ENCODE measurements around the gene NSDHL. TPM values are rescaled to one million over a fixed set of nuclear protein-coding genes. Genes with fewer than 3 reads are reported as not detected.

The NSDHL gene
- total RNA-seq, 1 experiment from 2014 or later, result 31.6 TPM

DNA sequence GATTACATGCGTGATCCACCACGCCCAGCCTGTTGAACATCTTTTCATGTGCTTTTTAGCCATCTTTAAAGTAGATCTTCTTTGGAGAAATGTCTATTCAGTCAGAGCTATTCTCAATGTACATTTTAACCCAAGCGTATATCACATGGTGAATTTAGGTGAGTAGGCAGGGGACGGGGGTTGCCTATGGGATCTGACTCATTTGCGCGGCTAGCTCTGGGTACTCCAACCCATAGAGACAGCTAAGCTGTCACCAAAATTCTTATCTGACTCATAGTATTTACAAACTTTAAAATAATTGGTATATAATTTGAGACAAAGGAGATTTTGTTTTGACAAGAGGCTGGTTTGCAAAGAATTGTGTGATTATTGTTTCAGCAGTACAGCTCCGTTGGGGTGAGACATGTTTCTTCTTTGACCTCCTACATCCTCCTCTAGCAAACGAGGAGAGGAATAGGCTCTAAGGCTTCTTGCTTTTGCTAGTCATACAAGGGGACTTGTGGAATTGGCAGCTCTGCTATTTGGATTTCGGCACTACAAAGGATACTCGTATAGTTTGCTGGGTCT is 12.0 kb downstream of the NSDHL start:
- Histone ChIP-seq H3K9me3 (ENCODE audit: control insufficient read depth, low read depth, low read length) (peaks cover 36% of the 10 kb centered on the region), H4K5ac (ENCODE audit: insufficient read length, low read depth, low read length) (no peak overlapping the region), H3K79me1 (ENCODE audit: insufficient read depth, low read depth, low read length, poor library complexity, severe bottlenecking) (no peaks in the 10 kb centered on the region), H3K4me1 (ENCODE audit: insufficient read depth, low read length) (no peaks in the 10 kb centered on the region), H3K4me2 (ENCODE audit: insufficient read depth, insufficient read length, low read length) (no peak overlapping the region), H2BK20ac (ENCODE audit: low read depth, low read length, poor library complexity, severe bottlenecking) (no peak overlapping the region), H3K79me2 (ENCODE audit: insufficient read depth, low read length) (peaks cover 6% of the 10 kb centered on the region; the same call in 1 of the 2 replicates), H3K14ac (ENCODE audit: insufficient read depth, low read length) (no peak overlapping the region), H2BK15ac (ENCODE audit: low read depth, low read length) (no peak overlapping the region), H3K27me3 (ENCODE audit: insufficient read depth, low read length) (no peaks in the 10 kb centered on the region), H3K18ac (ENCODE audit: insufficient read length, low read depth, low read length) (no peak overlapping the region), H2BK120ac (ENCODE audit: low read depth, low read length, poor library complexity, severe bottlenecking) (no peak overlapping the region), H4K8ac (replicated peaks; ENCODE audit: insufficient read length, low read depth, low read length) (no peak overlapping the region), H4K91ac (ENCODE audit: insufficient read length, low read depth, low read length) (no peak overlapping the region), H3K23me2 (ENCODE audit: insufficient read length, low read depth, low read length, poor library complexity, severe bottlenecking) (no peaks in the 10 kb centered on the region), H3K56ac (ENCODE audit: insufficient read length, low read depth, low read length) (no peak overlapping the region), H3T11ph (ENCODE audit: low read length) (no peak overlapping the region), H3K27ac (ENCODE audit: insufficient read length, low read depth, low read length) (no peak overlapping the region), H2AFZ (ENCODE audit: low read length) (no peak overlapping the region), H3K9ac (ENCODE audit: extremely low read depth, insufficient read length, low read length) (no peak overlapping the region), H2AK5ac (ENCODE audit: insufficient read length, low read length) (no peak overlapping the region), H3K23ac (ENCODE audit: insufficient read length, low read depth, low read length) (no peak overlapping the region), H4K20me1 (ENCODE audit: control insufficient read depth, insufficient read depth, insufficient read length) (no peaks in the 10 kb centered on the region), H2BK5ac (ENCODE audit: insufficient read length, low read length) (no peak overlapping the region), H2BK12ac (ENCODE audit: insufficient read length, low read depth, low read length) (no peak overlapping the region), H3K4ac (ENCODE audit: low read depth, low read length) (no peak overlapping the region)
- no peak overlapping the region for H3K4me3 Mint-ChIP-seq
- no peaks in the 10 kb centered on the region for H3K27me3 Mint-ChIP-seq (ENCODE audit: low read depth)
- WGBS (ENCODE audit: extremely low coverage, insufficient read length, low lambda C conversion rate), result no CpG with 5 or more reads among the region's 10 CpGs
- TF ChIP-seq, protein P1, sequence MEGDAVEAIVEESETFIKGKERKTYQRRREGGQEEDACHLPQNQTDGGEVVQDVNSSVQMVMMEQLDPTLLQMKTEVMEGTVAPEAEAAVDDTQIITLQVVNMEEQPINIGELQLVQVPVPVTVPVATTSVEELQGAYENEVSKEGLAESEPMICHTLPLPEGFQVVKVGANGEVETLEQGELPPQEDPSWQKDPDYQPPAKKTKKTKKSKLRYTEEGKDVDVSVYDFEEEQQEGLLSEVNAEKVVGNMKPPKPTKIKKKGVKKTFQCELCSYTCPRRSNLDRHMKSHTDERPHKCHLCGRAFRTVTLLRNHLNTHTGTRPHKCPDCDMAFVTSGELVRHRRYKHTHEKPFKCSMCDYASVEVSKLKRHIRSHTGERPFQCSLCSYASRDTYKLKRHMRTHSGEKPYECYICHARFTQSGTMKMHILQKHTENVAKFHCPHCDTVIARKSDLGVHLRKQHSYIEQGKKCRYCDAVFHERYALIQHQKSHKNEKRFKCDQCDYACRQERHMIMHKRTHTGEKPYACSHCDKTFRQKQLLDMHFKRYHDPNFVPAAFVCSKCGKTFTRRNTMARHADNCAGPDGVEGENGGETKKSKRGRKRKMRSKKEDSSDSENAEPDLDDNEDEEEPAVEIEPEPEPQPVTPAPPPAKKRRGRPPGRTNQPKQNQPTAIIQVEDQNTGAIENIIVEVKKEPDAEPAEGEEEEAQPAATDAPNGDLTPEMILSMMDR (conservative IDR thresholded peaks at IDR 0.05), result no peak
- no peak for DNase-seq
- H3K9me3 Mint-ChIP-seq, result peaks cover 64 to 67% of the 10 kb centered on the region in 2 experiments
- H3K4me1 Mint-ChIP-seq, result peaks cover 17% of the 10 kb centered on the region in 2 experiments; a peak in 3 of 4 replicates
- H3K36me3 Mint-ChIP-seq (ENCODE audit: insufficient read depth in 1 of 3, low read depth in 3 of 3), result peaks cover 11 to 31% (median 14%) of the 10 kb centered on the region in 3 experiments; a peak in 5 of 7 replicates
- no peak overlapping the region for H3K27ac Mint-ChIP-seq

Measured in H9 (cell line).